Endothelial cell of umbilical vein (primary cell): ENCODE results near the gene CDC42EP3. TPM values are rescaled to one million over a fixed set of nuclear protein-coding genes. Genes with fewer than 3 reads are reported as not detected.

Experiments
- BruUV-seq: library from RNA; stranded (reverse); fragments of 400-500 nt; replicated peaks from 2 replicates; lab custom pipeline; 2021; lab: Mats Ljungman, UMichigan
- CTCF ChIA-PET: fragments of 300-600, 350-600 bp; sonication (Branson Sonifier 250); formaldehyde crosslinking; loops from one replicate; lab custom pipeline; 2021; ENCODE audit warnings: antibody characterized with exemption, inconsistent platforms; lab: Charles Lee
- POLR2A ChIA-PET: fragments of 300-600, 350-600 bp; sonication (Branson Sonifier 250); formaldehyde crosslinking; loops from one replicate; lab custom pipeline; 2021; ENCODE audit warnings: antibody characterized with exemption, inconsistent platforms; lab: Charles Lee
- DNase-seq: peaks from one replicate; pipeline ENCODE4 v3.0.0-alpha.2; 2011; ENCODE audit warnings: low read depth, low spot score
- FAIRE-seq: peaks from 2 replicates; lab custom pipeline; 2011; peaks lifted over from hg19 to GRCh38; lab: Jason Lieb, UNC
- H2AFZ ChIP-seq: 2 replicates; pipeline ENCODE4 v1.6.0; 2012; ENCODE audit warnings: low read depth, low read length, control low read depth, inconsistent platforms
- H3K27ac ChIP-seq: 2 replicates; pipeline ENCODE4 v1.5.1; 2011; ENCODE audit warnings: low read depth, mild to moderate bottlenecking, control low read depth, low read length, moderate library complexity; ENCODE audit not compliant: insufficient read depth
- H3K27me3 ChIP-seq, 2 experiments: 2 replicates each; pipeline versions ENCODE4 v1.6.0 to v1.6.1; 2011; ENCODE audit warnings: low read length in 2 of 2, mixed read lengths in 1 of 2; ENCODE audit not compliant: control insufficient read depth in 2 of 2, insufficient read depth in 2 of 2
- H3K36me3 ChIP-seq, 2 experiments: 2 replicates in 1 of 2; 3 replicates in 1 of 2; pipeline ENCODE4 v1.5.1; 2011; ENCODE audit warnings: low read length in 2 of 2, mild to moderate bottlenecking in 1 of 2, moderate library complexity in 1 of 2; ENCODE audit not compliant: control insufficient read depth in 2 of 2, insufficient read depth in 2 of 2; ENCODE audit errors: extremely low read depth in 1 of 2
- H3K4me1 ChIP-seq: 3 replicates; pipeline ENCODE4 v1.5.1; 2011; ENCODE audit warnings: mild to moderate bottlenecking, low read length; ENCODE audit not compliant: control insufficient read depth, insufficient read depth; ENCODE audit errors: extremely low read depth
- H3K4me2 ChIP-seq: 2 replicates; pipeline ENCODE4 v1.6.1; 2011; ENCODE audit warnings: low read length, control low read depth, mixed read lengths; ENCODE audit not compliant: insufficient read depth
- H3K4me3 ChIP-seq, 3 experiments: fragments of 200-600 bp in 1 of 3; sonication (generic), shearing (Covaris generic) in 1 of 3; replicated peaks in 1 of 3; 2 replicates each; pipeline ENCODE4 v1.5.1; 2011 to 2016; ENCODE audit warnings: control low read depth in 3 of 3, low read length in 3 of 3, mild to moderate bottlenecking in 2 of 3, inconsistent platforms in 1 of 3, low read depth in 1 of 3, moderate library complexity in 1 of 3; ENCODE audit not compliant: insufficient read depth in 1 of 3
- H3K79me2 ChIP-seq: 2 replicates; pipeline ENCODE4 v1.6.0; 2012; ENCODE audit warnings: low read length, inconsistent platforms; ENCODE audit not compliant: control insufficient read depth, insufficient read depth
- H3K9ac ChIP-seq: replicated peaks from 2 replicates; pipeline ENCODE3; 2011; ENCODE audit warnings: low read length, control low read depth; ENCODE audit not compliant: insufficient read depth; ENCODE audit errors: extremely low read depth
- H3K9me1 ChIP-seq: replicated peaks from 3 replicates; pipeline ENCODE4 v1.6.0; 2011; ENCODE audit warnings: mild to moderate bottlenecking, low read length; ENCODE audit not compliant: control insufficient read depth, insufficient read depth; ENCODE audit errors: extremely low read depth
- H3K9me3 ChIP-seq: replicated peaks from 2 replicates; pipeline ENCODE4 v1.5.1; 2012; ENCODE audit warnings: low read length, inconsistent platforms; ENCODE audit not compliant: control insufficient read depth, insufficient read depth
- H4K20me1 ChIP-seq: replicated peaks from 2 replicates; pipeline ENCODE3; 2011; ENCODE audit warnings: mild to moderate bottlenecking, low read length; ENCODE audit not compliant: control insufficient read depth, insufficient read depth; ENCODE audit errors: extremely low read depth
- CTCF ChIP-seq, 2 donors: IDR thresholded peaks; 1 replicate in 1 of 2; 2 replicates in 1 of 2; pipeline ENCODE4 v1.5.1; 2011; ENCODE audit warnings: low read length in 2 of 2, mild to moderate bottlenecking in 2 of 2, moderate library complexity in 2 of 2, control low read depth in 1 of 2, inconsistent platforms in 1 of 2, low read depth in 1 of 2; ENCODE audit not compliant: insufficient read depth in 1 of 2; ENCODE audit errors: extremely low read depth in 1 of 2
- EZH2 ChIP-seq: IDR thresholded peaks from 2 replicates; pipeline ENCODE4 v1.6.1; 2012; ENCODE audit warnings: borderline replicate concordance, low read depth, mild to moderate bottlenecking, moderate library complexity, low read length, inconsistent platforms; ENCODE audit not compliant: severe bottlenecking
- FOS ChIP-seq: IDR thresholded peaks from 2 replicates; pipeline ENCODE4 v1.6.1; 2011; ENCODE audit warnings: mild to moderate bottlenecking, low read length, moderate library complexity, borderline replicate concordance; ENCODE audit not compliant: insufficient read depth
- GATA2 ChIP-seq: IDR thresholded peaks from 2 replicates; pipeline ENCODE4 v1.7.0; 2011; ENCODE audit warnings: low read depth, mild to moderate bottlenecking, moderate library complexity, mixed read lengths, low read length; ENCODE audit not compliant: insufficient read length, insufficient read depth
- JUN ChIP-seq: IDR thresholded peaks from 2 replicates; pipeline ENCODE4 v1.6.1; 2011; ENCODE audit warnings: borderline replicate concordance, low read depth; ENCODE audit not compliant: insufficient read length, insufficient read depth
- MYC ChIP-seq: IDR thresholded peaks from one replicate; pipeline ENCODE4 v1.6.1; 2011; ENCODE audit warnings: mild to moderate bottlenecking, low read depth, low read length
- POLR2A ChIP-seq: IDR thresholded peaks from 2 replicates; pipeline ENCODE4 v1.6.1; 2012; ENCODE audit warnings: low read depth, mild to moderate bottlenecking, control low read depth, low read length
- POLR2AphosphoS5 ChIP-seq: IDR thresholded peaks from 2 replicates; pipeline ENCODE4 v1.6.1; 2012; ENCODE audit warnings: low read depth, mild to moderate bottlenecking, control low read depth, low read length, moderate library complexity; ENCODE audit not compliant: insufficient read depth
- dilution Hi-C: fragments of 300-500 bp; cut with MboI; formaldehyde crosslinking; loops from one replicate; pipeline ENCODE4 v1.15.0; 2019; ENCODE audit warnings: low sequenced_read_pairs; ENCODE audit not compliant: extremely low pct_ligation_motif_present
- intact Hi-C: fragments of 100-400 bp; cut with micrococcal nuclease; formaldehyde crosslinking; loops from one replicate; pipeline ENCODE4 v1.10.0; 2022
- polyA plus RNA-seq, 4 experiments: library from polyadenylated mRNA; depleted of rRNA in 3 of 4; stranded (reverse) in 3 of 4; unstranded in 1 of 4; fragments of >200 nt; gene quantifications; 2 replicates each; pipeline versions ENCODE4 v1.2.1 to v1.2.3, GENCODE V29; 2011 to 2012; ENCODE audit warnings: missing spikeins in 1 of 4
- total RNA-seq: library from RNA; stranded (reverse); gene quantifications from 2 replicates; pipeline ENCODE4 v1.2.3, GENCODE V29; 2021
- TF ChIP-seq, protein P1 (sequence below): IDR thresholded peaks from 2 replicates; pipeline ENCODE4 v1.6.1; 2011; ENCODE audit not compliant: insufficient read depth, insufficient read length

Gene CDC42EP3
- total and polyA plus RNA-seq, 2 donors (not counting 3 experiments of a cell fraction or from before 2014, with no cell fraction given) = 14.6 to 54.7 TPM

GRCh38 chr2:37654419-37654818, 17.0 kb downstream of the CDC42EP3 start:
- no TSS peak for BruUV-seq
- intact Hi-C loops = loop anchor here (10.0 kb wide), 1 partner anchor 330 kb away; the partner anchor contains the start of gene PRKD3
- peak overlapping the region; percentile 36 for H3K4me2 ChIP-seq

DNA sequence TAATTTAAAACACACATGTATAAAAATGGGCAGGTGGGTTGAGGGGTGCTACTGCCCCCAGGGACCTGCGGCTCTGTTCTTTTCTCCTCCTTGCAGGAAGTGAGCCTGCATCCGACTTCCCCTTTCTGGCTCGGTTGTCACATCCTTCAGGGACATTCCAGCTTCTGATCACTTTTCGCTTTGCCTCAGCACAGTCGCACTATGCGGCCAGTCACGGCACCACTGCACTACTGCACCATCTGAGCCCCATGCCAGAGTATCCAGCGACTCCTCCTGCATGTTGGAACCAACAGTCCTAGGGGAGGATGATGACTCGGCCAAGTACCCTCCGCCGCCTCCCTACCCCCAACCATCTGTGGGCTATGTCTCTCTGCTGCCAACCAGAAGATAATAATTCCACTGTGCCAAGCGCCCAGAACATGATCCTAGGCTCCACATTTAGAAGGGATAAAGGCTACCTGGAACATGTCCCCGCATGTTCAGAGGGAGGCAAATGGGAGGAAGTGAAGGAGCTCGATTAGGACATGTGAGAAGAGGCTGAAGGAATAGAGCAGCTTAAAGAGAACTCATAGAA, 17.6 kb downstream of the CDC42EP3 start:
- ChIA-PET CTCF (interaction anchor here (0.5 to 3.9 kb wide), 18 partner anchors 10 to 773 kb away, joined by 3 to 28 read pairs (median 4); no protein-coding TSS in a partner anchor), POLR2A (no interaction called here)
- dilution Hi-C loops (no loop called here), intact Hi-C loops (loop anchor here (1.0 to 10.0 kb wide), 2 partner anchors 9 to 329 kb away; partner anchors contain the start of gene PRKD3)
- no peaks in the 10 kb centered on the region for H4K20me1 ChIP-seq
- H3K79me2 ChIP-seq = peaks cover 83% of the 10 kb centered on the region
- H3K9ac ChIP-seq = peak overlapping the region; percentile 48
- H3K4me1 ChIP-seq = peaks cover 79% of the 10 kb centered on the region
- no peak overlapping the region for H2AFZ ChIP-seq
- no peak overlapping the region for H3K4me3 ChIP-seq
- TF ChIP-seq FOS (peak; percentile 19), GATA2 (no peak), CTCF (IDR thresholded peaks at IDR 0.05; ENCODE audit: extremely low read depth in 1 of 2, insufficient read depth in 1 of 2, low read depth in 1 of 2, low read length in 2 of 2) (no peak), MYC (no peak), EZH2 (no peak), POLR2AphosphoS5 (peak; percentile 44), POLR2A (peak; percentile 6), JUN (no peak)
- TF ChIP-seq, protein P1, sequence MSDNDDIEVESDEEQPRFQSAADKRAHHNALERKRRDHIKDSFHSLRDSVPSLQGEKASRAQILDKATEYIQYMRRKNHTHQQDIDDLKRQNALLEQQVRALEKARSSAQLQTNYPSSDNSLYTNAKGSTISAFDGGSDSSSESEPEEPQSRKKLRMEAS = no peak
- H3K4me2 ChIP-seq = peak overlapping the region; percentile 36
- H3K9me1 ChIP-seq = no peaks in the 10 kb centered on the region
- no peak for FAIRE-seq
- no peaks in the 10 kb centered on the region for H3K36me3 ChIP-seq
- no peaks in the 10 kb centered on the region for H3K9me3 ChIP-seq
- H3K27me3 ChIP-seq = no peaks in the 10 kb centered on the region
- H3K27ac ChIP-seq = peak overlapping the region; percentile 97
- no peak for DNase-seq
- TSS peak; percentile 49 for BruUV-seq

More at GRCh38 chr2:37654419-37654818, 17.0 kb downstream of the CDC42EP3 start:
- TF ChIP-seq POLR2AphosphoS5 (no peak), EZH2 (no peak), POLR2A (peak; percentile 13), JUN (no peak)
- peaks cover 81% of the 10 kb centered on the region for H3K4me1 ChIP-seq
- CTCF ChIA-PET = interaction anchor here (0.5 to 3.9 kb wide), 13 partner anchors 10 to 773 kb away, joined by 3 to 28 read pairs (median 4); no protein-coding TSS in a partner anchor
- H3K4me3 ChIP-seq = no peak overlapping the region
- H3K27me3 ChIP-seq = no peaks in the 10 kb centered on the region
- peaks cover 87% of the 10 kb centered on the region for H3K79me2 ChIP-seq
- no peaks in the 10 kb centered on the region for H3K36me3 ChIP-seq
- DNase-seq = peak; percentile 43
- no peaks in the 10 kb centered on the region for H3K9me3 ChIP-seq
- FAIRE-seq = no peak
- H3K9me1 ChIP-seq = no peaks in the 10 kb centered on the region
- peak overlapping the region; percentile 48 for H3K9ac ChIP-seq
- dilution Hi-C loops = no loop called here
- H2AFZ ChIP-seq = no peak overlapping the region
- POLR2A ChIA-PET = no interaction called here
- peak overlapping the region; percentile 97 for H3K27ac ChIP-seq
- H4K20me1 ChIP-seq = no peaks in the 10 kb centered on the region
